HepG2 (cell line): ENCODE measurements around the gene FNIP2. TPM values are rescaled to one million over a fixed set of nuclear protein-coding genes. Genes with fewer than 3 reads are reported as not detected.

Experiments
- ATAC-seq: fragments of 200-7000 bp; cut with Tn5 transposase; 3 replicates; pipeline ENCODE4 v1.9.1; 2020; ENCODE audit warnings: mild to moderate bottlenecking, moderate library complexity
- BruUV-seq: library from RNA; stranded (reverse); fragments of 400-500 nt; replicated peaks from 2 replicates; lab custom pipeline; 2021; lab: Mats Ljungman, UMichigan
- CTCF ChIA-PET: fragments of 300-600 bp; formaldehyde crosslinking; extraction: SDS; loops from one replicate; lab custom pipeline; 2021; ENCODE audit warnings: low total read pairs, inconsistent platforms, low intra/inter-chr PET ratio; lab: Yijun Ruan, JAX
- POLR2A ChIA-PET: fragments of 350-600 bp; sonication (Branson Sonifier 250); formaldehyde crosslinking; loops from one replicate; lab custom pipeline; 2020; ENCODE audit warnings: antibody characterized with exemption, inconsistent platforms; lab: Yijun Ruan, JAX
- DNase-seq: peaks from one replicate; pipeline ENCODE4 v3.0.0-alpha.2; 2015; ENCODE audit warnings: low spot score
- FAIRE-seq: peaks from 3 replicates; lab custom pipeline; 2011; peaks lifted over from hg19 to GRCh38; lab: Jason Lieb, UNC
- H2AFZ ChIP-seq: one replicate; pipeline ENCODE4 v1.6.1; 2011; ENCODE audit warnings: low read length, inconsistent platforms
- H3K27ac ChIP-seq: fragments of 300-600 bp; 3 replicates; pipeline ENCODE4 v1.8.0; 2011; ENCODE audit warnings: mixed run types, mild to moderate bottlenecking, mixed read lengths, low read length, inconsistent platforms; ENCODE audit not compliant: insufficient read depth; ENCODE audit errors: extremely low read length
- H3K27me3 ChIP-seq, 2 experiments: fragments of 200-600 bp in 1 of 2; 2 replicates in 1 of 2; 3 replicates in 1 of 2; pipeline versions ENCODE4 v1.6.0 to v1.8.0; 2011; ENCODE audit warnings: low read length in 2 of 2, mild to moderate bottlenecking in 2 of 2, moderate library complexity in 2 of 2, inconsistent platforms in 1 of 2; ENCODE audit not compliant: insufficient read depth in 2 of 2, control insufficient read depth in 1 of 2
- H3K36me3 ChIP-seq, 2 experiments: fragments of 200-600 bp in 1 of 2; replicated peaks in 1 of 2; 2 replicates in 1 of 2; 3 replicates in 1 of 2; pipeline versions ENCODE4 v1.5.1 to v1.8.0; 2011; ENCODE audit warnings: low read length in 2 of 2, inconsistent platforms in 1 of 2; ENCODE audit not compliant: insufficient read depth in 2 of 2, control insufficient read depth in 1 of 2
- H3K4me1 ChIP-seq: 2 replicates; pipeline ENCODE4 v1.5.1; 2012; ENCODE audit warnings: low read length, inconsistent platforms; ENCODE audit not compliant: insufficient read depth
- H3K4me2 ChIP-seq: 2 replicates; pipeline ENCODE4 v1.6.0; 2011; ENCODE audit warnings: low read depth, low read length, inconsistent platforms
- H3K4me3 ChIP-seq, 3 experiments: fragments of 200-600 bp in 1 of 3; sonication (generic), shearing (Covaris generic) in 1 of 3; replicated peaks in 1 of 3; 2 replicates each; pipeline ENCODE4 v1.5.1; 2011 to 2016; ENCODE audit warnings: low read length in 3 of 3, inconsistent platforms in 2 of 3, low read depth in 2 of 3, mild to moderate bottlenecking in 2 of 3, control low read depth in 1 of 3, mixed read lengths in 1 of 3; ENCODE audit not compliant: insufficient read depth in 1 of 3
- H3K79me2 ChIP-seq: one replicate; pipeline ENCODE4 v1.6.1; 2011; ENCODE audit warnings: low read length, inconsistent platforms; ENCODE audit not compliant: insufficient read depth
- H3K9ac ChIP-seq: 2 replicates; pipeline ENCODE4 v1.6.0; 2011; ENCODE audit warnings: mild to moderate bottlenecking, low read depth, low read length, inconsistent platforms; ENCODE audit not compliant: insufficient read depth
- H3K9me3 ChIP-seq: 2 replicates; pipeline ENCODE4 v1.5.1; 2012; ENCODE audit warnings: mild to moderate bottlenecking, low read length
- H4K20me1 ChIP-seq: 2 replicates; pipeline ENCODE4 v1.6.0; 2011; ENCODE audit warnings: inconsistent platforms, mild to moderate bottlenecking, low read length, moderate library complexity; ENCODE audit not compliant: insufficient read depth
- ATRX ChIP-seq: sonication (generic); formaldehyde crosslinking; IDR thresholded peaks from 2 replicates; pipeline ENCODE4 v1.4.0; 2020; ENCODE audit warnings: missing genetic modification reagents, borderline replicate concordance
- HMG20B ChIP-seq: conservative IDR thresholded peaks from 2 replicates; pipeline ENCODE4 v1.6.1; 2016; ENCODE audit warnings: missing genetic modification reagents, missing compliant biosample characterization
- HNF4G ChIP-seq, 2 experiments: sonication (generic) in 1 of 2; formaldehyde crosslinking in 1 of 2; IDR thresholded peaks; 2 replicates each; pipeline versions ENCODE4 v1.4.0 to v1.6.1; 2011 to 2020; ENCODE audit warnings: borderline replicate concordance in 2 of 2, low read depth in 2 of 2, mild to moderate bottlenecking in 2 of 2, low read length in 1 of 2, missing genetic modification reagents in 1 of 2, moderate library complexity in 1 of 2
- NFE2L2 ChIP-seq: fragments of 150-350 bp; IDR thresholded peaks from 2 replicates; pipeline ENCODE4 v1.6.1; 2014; ENCODE audit warnings: low read length
- NR2F1 ChIP-seq, 2 experiments: fragments of 450-650 bp in 1 of 2; formaldehyde crosslinking in 1 of 2; IDR thresholded peaks; 2 replicates each; pipeline versions ENCODE4 v1.5.0 to v1.6.1; 2016 to 2020; ENCODE audit warnings: mild to moderate bottlenecking in 1 of 2, missing compliant biosample characterization in 1 of 2, missing genetic modification reagents in 1 of 2, moderate library complexity in 1 of 2
- RBM22 ChIP-seq: fragments of 200-400 bp; formaldehyde crosslinking; optimal IDR thresholded peaks from 2 replicates; pipeline ENCODE3; 2017; ENCODE audit warnings: mild to moderate bottlenecking, low read length, moderate library complexity
- SCMH1 ChIP-seq: sonication (generic); formaldehyde crosslinking; IDR thresholded peaks from 2 replicates; pipeline ENCODE4 v1.9.0; 2021; ENCODE audit warnings: missing genetic modification reagents, mild to moderate bottlenecking, borderline replicate concordance
- SOX6 ChIP-seq, 2 experiments: fragments of 450-650 bp in 1 of 2; sonication (generic) in 1 of 2; formaldehyde crosslinking in 1 of 2; IDR thresholded peaks; 2 replicates each; pipeline versions ENCODE4 v1.4.0 to v1.6.1; 2017 to 2020; ENCODE audit warnings: antibody characterized with exemption in 1 of 2, mild to moderate bottlenecking in 1 of 2, missing genetic modification reagents in 1 of 2
- STAT5B ChIP-seq: sonication (generic); formaldehyde crosslinking; IDR thresholded peaks from 2 replicates; pipeline ENCODE4 v1.4.0; 2020; ENCODE audit warnings: missing genetic modification reagents
- TCF7 ChIP-seq: sonication (generic); IDR thresholded peaks from 2 replicates; pipeline ENCODE4 v1.6.1; 2016; ENCODE audit warnings: antibody characterized with exemption, low read depth
- ZBTB7B ChIP-seq: sonication (generic); formaldehyde crosslinking; IDR thresholded peaks from 2 replicates; pipeline ENCODE4 v1.4.0; 2020; ENCODE audit warnings: missing genetic modification reagents
- ZNF460 ChIP-seq: sonication (generic); formaldehyde crosslinking; IDR thresholded peaks from 2 replicates; pipeline ENCODE4 v1.5.1; 2020; ENCODE audit warnings: missing genetic modification reagents, mild to moderate bottlenecking, borderline replicate concordance
- WGBS: methylation state at CpG from one replicate; pipeline ENCODE4 v1.1.6; 2017; ENCODE audit warnings: low lambda C conversion rate; 5-methylcytosine and 5-hydroxymethylcytosine counted together
- in situ Hi-C: cut with HindIII; loops from 2 replicates; pipeline ENCODE4 v1.10.0; 2017; ENCODE audit warnings: low pct_unique_long_range_greater_than_20kb; ENCODE audit not compliant: extremely low pct_ligation_motif_present
- intact Hi-C: fragments of 100-400 bp; cut with micrococcal nuclease; formaldehyde crosslinking; loops from one replicate; pipeline ENCODE4 v1.10.0; 2022; ENCODE audit not compliant: unreplicated experiment
- polyA plus RNA-seq, 8 experiments: library from polyadenylated mRNA; depleted of rRNA in 3 of 8; stranded (reverse) in 7 of 8; unstranded in 1 of 8; fragments of >200 nt; fragmentation: Illumina TruSeq in 4 of 8; extraction: Trizol in 4 of 8; gene quantifications; 2 replicates each; pipeline versions ENCODE4 v1.2.1 to v1.2.3, GENCODE V29; 2011 to 2016; ENCODE audit warnings: low read depth in 4 of 8, missing spikeins in 1 of 8, mixed read lengths in 1 of 8; ENCODE audit not compliant: insufficient read depth in 1 of 8
- total RNA-seq, 5 experiments: library from RNA; depleted of rRNA; stranded (reverse); fragments of >200 nt; fragmentation: Illumina TruSeq; extraction: Trizol; gene quantifications; 2 replicates each; pipeline ENCODE4 v1.2.3, GENCODE V29; 2016; ENCODE audit warnings: low read depth in 1 of 5
- TF ChIP-seq, protein P1 (sequence below): sonication (generic); formaldehyde crosslinking; IDR thresholded peaks from 2 replicates; pipeline ENCODE4 v1.4.0; 2020; ENCODE audit warnings: missing genetic modification reagents, mild to moderate bottlenecking, borderline replicate concordance
- TF ChIP-seq, protein P2 (sequence below): sonication (generic); formaldehyde crosslinking; IDR thresholded peaks from 2 replicates; pipeline ENCODE4 v1.4.0; 2020; ENCODE audit warnings: missing genetic modification reagents

The FNIP2 gene
- total and polyA plus RNA-seq, 2 of the 13 experiments (the other 11 are each of a cell fraction or from before 2014, with no cell fraction given), result 15.5 to 21.0 TPM

DNA sequence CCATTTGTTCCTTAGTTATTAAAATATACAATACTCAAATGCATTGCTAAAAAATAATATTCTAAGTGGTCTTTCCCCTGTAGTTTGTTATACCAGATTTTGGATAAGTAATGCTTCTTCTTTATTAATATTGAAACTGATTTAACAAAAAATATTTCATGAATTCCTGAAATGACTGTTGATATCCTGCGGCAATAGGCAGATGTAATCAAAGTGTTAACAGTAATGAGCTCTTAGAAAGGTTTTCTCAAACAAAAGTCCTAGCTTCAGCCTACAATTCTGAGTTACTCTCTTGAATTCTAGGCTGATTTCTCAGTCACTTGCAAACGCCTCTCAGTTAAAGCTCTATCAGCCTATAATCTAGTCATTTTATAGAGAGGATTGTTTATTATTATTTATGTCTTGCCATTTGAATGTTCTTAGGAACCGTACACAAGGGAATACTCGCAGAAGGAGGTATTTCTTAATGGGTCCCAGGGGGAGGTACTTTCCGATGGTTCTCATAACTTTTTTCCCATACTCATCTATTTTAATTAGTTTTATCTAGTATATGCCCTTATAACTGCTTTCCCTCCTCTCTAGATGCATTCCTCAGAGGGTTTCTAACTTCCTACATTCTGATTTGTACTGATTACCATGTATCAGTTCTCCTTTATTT, 96.8 kb downstream of the FNIP2 start:
- ATAC-seq, result no peak

DNA sequence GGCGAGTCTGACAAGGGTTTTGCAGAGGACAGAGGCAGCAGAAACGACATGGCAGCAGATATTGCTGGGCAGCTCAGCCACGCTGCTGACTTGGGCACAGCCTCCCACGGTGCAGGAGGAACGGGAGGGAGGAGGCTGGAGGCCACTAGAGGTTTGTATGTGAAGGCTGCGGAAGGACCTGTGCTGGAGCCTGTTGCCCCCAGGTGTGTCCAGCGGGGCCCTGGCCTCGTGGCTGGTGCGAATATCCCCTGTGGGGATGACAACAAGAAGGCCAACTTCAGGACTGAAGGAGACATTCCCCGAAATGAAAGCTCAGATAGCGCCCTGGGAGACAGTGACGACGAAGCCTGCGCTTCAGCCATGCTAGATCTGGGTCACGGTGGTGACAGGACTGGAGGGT, 100.2 kb downstream of the FNIP2 start:
- Histone ChIP-seq H3K9ac (no peak overlapping the region), H3K27ac (no peak overlapping the region), H3K4me1 (no peaks in the 10 kb centered on the region), H3K79me2 (no peaks in the 10 kb centered on the region), H4K20me1 (no peaks in the 10 kb centered on the region), H3K36me3 (peaks cover 24 to 38% of the 10 kb centered on the region in 2 experiments; a peak in 4 of 5 replicates), H3K4me3 (no peak overlapping the region), H2AFZ (no peak overlapping the region), H3K4me2 (no peak overlapping the region), H3K9me3 (no peaks in the 10 kb centered on the region), H3K27me3 (no peaks in the 10 kb centered on the region; a peak in 1 of 5 replicates)
- DNase-seq (no peak), FAIRE-seq (no peak), ATAC-seq (no peak)
- in situ Hi-C loops (loop anchor here (25.0 kb wide), 1 partner anchor 568 kb away; no protein-coding TSS in a partner anchor), intact Hi-C loops (no loop called here)
- no TSS peak for BruUV-seq
- ChIA-PET CTCF (no interaction called here), POLR2A (no interaction called here)
- peak; percentile 21 for TF ChIP-seq RBM22
- TF ChIP-seq NFE2L2, result no peak
- no peak for TF ChIP-seq ZNF460
- TF ChIP-seq NR2F1 (CRISPR knock-in tag; IDR thresholded peaks at IDR 0.05), result no peak
- TF ChIP-seq, protein P1, sequence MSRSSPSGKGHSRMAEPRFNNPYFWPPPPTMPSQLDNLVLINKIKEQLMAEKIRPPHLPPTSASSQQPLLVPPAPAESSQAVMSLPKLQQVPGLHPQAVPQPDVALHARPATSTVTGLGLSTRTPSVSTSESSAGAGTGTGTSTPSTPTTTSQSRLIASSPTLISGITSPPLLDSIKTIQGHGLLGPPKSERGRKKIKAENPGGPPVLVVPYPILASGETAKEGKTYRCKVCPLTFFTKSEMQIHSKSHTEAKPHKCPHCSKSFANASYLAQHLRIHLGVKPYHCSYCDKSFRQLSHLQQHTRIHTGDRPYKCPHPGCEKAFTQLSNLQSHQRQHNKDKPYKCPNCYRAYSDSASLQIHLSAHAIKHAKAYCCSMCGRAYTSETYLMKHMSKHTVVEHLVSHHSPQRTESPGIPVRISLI (CRISPR knock-in tag), result no peak
- TF ChIP-seq ZBTB7B (CRISPR knock-in tag), result no peak
- TF ChIP-seq ATRX (CRISPR knock-in tag), result no peak
- TF ChIP-seq SOX6 (IDR thresholded peaks at IDR 0.05), result no peak
- TF ChIP-seq SOX6 (CRISPR knock-in tag; IDR thresholded peaks at IDR 0.05), result no peak
- 97% methylated on average over 13 of the region's 15 CpGs for WGBS

More for the DNA sequence above, 96.8 kb downstream of the FNIP2 start:
- Histone ChIP-seq H3K27me3 (no peaks in the 10 kb centered on the region; a peak in 1 of 5 replicates), H4K20me1 (no peaks in the 10 kb centered on the region), H2AFZ (no peak overlapping the region), H3K27ac (no peak overlapping the region), H3K9me3 (no peaks in the 10 kb centered on the region), H3K4me1 (no peaks in the 10 kb centered on the region), H3K4me3 (no peak overlapping the region), H3K36me3 (peaks cover 28 to 55% of the 10 kb centered on the region in 2 experiments), H3K79me2 (no peaks in the 10 kb centered on the region), H3K4me2 (no peak overlapping the region), H3K9ac (no peak overlapping the region)
- TF ChIP-seq TCF7, result no peak
- TF ChIP-seq SCMH1 (CRISPR knock-in tag), result no peak
- no peak for TF ChIP-seq HMG20B
- TF ChIP-seq STAT5B, result no peak
- TF ChIP-seq, protein P2, sequence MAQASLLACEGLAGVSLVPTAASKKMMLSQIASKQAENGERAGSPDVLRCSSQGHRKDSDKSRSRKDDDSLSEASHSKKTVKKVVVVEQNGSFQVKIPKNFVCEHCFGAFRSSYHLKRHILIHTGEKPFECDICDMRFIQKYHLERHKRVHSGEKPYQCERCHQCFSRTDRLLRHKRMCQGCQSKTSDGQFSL (CRISPR knock-in tag), result no peak
- no peak for TF ChIP-seq HNF4G (IDR thresholded peaks at IDR 0.05; ENCODE audit: borderline replicate concordance, low read depth, low read length)
- TF ChIP-seq HNF4G (CRISPR knock-in tag; IDR thresholded peaks at IDR 0.05; ENCODE audit: borderline replicate concordance, low read depth), result no peak
- no TSS peak for BruUV-seq
- intact Hi-C loops (no loop called here), in situ Hi-C loops (loop anchor here (25.0 kb wide), 1 partner anchor 572 kb away; no protein-coding TSS in a partner anchor)
- FAIRE-seq (no peak), DNase-seq (no peak)
- ChIA-PET POLR2A (no interaction called here), CTCF (no interaction called here)
- 97% methylated on average over 5 of the region's 5 CpGs for WGBS
